Measurements from ENCODE around the gene C10orf67.
"Not testable (repeated sequence)": the region's sequence is repeated elsewhere in the genome, so short reads cannot be mapped to it uniquely, and the experiment has no call there.

DNA sequence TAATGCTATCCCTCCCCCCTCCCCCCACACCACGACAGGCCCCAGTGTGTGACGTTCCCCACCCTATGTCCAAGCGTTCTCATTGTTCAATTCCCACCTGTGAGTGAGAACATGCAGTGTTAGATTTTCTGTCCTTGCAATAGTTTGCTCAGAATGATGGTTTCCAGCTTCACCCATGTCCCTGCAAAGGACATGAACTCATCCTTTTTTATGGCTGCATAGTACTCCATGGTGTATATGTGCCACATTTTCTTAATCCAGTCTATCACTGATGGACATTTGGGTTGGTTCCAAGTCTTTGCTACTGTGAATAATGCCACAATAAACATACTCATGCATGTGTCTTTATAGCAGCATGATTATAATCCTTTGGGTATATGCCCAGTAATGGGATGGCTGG lies 42.9 kb upstream of the C10orf67 start:
- not testable (repeated sequence) for TF ChIP-seq EZH2phosphoT487 (IDR thresholded peaks at IDR 0.05; ENCODE audit: insufficient read depth, low read depth); EZH2 (IDR thresholded peaks at IDR 0.05; ENCODE audit: insufficient read depth, poor library complexity, severe bottlenecking)
